OCI-LY3 (cell line): ENCODE measurements around the gene AMIGO2.

Experiments used
- CTCF ChIP-seq: fragments of 200-600, 300-600 bp; sonication (generic); IDR thresholded peaks from 2 replicates; pipeline ENCODE4 v1.5.1; 2014; ENCODE audit warnings: antibody characterized with exemption, low read length, low read depth
- EZH2phosphoT487 ChIP-seq: fragments of 200-600 bp; shearing (Covaris generic); IDR thresholded peaks from 2 replicates; pipeline ENCODE4 v1.6.1; 2018; ENCODE audit warnings: antibody characterized with exemption, mixed run types, low read depth

- no peak for TF ChIP-seq CTCF
- TF ChIP-seq EZH2phosphoT487: no peak
Observed at GRCh38 chr12:47085815-47086252, 6.1 kb upstream of the AMIGO2 start.
